NCI-H2196 treated with DMSO at 0.1 percent for 48 hours (cell line): ENCODE results near the gene CPLX3.

ENCODE experiments used
- DNase-seq: peaks from one replicate; lab custom pipeline; 2025; ENCODE audit not compliant: unreplicated experiment; lab: John Stamatoyannopoulos, UW

CPLX3 gene

DNA sequence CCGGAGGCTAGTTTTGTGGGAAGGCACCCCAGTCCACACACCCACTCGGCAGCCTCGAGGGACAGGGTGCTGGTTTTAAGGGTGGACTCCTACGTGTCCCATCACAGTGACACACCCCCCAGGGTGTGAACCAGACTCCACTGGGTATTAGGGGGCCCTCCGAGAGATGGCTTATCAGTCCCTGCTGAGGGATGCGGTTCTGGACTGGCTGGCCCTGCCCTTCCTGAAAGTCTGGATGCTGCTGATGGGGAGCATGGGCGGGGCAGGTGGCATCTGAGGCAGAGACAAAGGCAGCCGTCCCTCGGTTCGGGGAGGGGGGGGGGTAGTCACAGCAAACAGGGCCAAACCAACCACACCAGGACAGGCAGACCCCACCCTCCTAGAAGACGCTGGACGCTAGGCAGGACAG is 17.5 kb downstream of the CPLX3 start:
- DNase-seq = no peak

DNA sequence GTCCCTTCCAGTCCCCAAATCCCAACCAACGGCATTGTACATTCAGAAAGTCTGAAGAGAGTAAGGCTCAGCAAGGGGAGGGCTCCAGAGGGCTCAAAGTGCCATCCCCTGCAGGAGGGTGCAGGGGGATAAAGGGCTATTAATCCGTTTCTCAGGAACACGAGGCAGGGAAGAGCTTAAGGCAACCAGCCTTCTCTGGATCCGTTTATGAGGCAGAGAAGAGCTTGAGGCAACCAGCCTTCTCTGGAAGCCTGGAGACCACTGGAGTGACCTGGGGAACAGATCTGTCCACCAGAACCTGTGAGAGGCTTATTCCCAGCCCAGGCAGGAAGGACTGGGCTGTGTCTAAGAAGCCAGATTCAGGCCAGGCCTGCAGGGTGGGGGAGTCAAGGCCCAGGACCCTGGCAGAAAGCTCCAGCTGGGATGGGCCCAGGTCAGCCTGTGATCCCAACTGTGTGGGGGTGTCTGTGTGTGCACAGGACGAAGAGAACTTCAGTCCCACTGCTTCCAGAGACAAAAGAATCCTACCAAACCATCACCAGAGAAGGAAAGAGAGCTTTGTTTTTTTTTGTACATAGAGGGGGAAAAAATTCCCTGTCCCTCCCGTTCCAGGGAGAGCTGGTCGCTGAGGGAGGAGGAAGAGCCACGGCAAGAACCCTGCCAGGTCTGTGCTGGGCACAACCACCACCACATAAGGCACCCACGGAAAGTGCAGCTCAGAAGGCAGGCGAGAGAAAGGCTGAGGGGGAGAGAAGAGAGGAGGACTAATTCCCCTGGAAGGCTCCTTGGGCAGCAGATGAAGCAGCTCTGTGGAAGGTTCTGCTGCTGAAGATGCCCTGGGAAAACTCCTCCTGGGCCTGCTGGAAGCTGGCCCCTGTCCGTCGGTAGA is 18.1 kb downstream of the CPLX3 start:
- DNase-seq = no peak

DNA sequence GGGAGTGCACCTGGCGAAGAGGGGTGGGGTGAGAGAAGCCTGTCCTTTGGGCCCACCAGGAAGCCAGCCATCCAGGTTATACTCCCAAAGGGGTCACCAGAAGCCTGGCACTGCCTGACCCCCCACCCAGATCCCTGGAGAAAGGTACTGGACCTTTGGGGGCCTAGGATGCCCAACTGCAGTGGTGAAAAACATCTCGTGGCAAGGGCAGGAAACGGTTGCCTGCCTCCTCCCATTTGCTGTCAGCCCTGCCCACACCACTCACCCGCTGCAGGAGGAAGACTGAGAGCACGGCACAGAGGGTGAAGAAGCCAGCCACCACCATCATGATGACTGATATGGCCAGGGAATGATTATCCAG is 18.8 kb downstream of the CPLX3 start:
- no peak for DNase-seq

DNA sequence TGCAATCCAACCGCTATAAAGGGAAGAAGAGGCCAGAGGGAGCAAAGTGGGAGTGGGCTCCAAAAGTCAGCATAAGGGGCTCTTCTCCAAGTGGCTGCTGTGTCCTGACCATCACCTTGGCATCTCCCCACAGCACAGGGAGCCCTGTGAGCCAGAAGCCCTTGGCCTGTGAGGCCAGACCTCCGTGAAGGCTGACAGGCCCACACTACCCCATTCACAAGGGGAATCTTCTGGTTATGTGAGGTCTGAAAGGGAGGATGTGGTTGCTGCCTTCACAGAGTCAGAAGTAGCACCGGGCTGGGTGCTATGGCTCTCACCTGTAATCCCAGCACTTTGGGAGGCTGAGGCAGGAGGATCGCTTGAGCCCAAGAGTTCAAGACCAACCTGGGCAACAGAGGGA is 19.2 kb downstream of the CPLX3 start:
- DNase-seq = no peak

DNA sequence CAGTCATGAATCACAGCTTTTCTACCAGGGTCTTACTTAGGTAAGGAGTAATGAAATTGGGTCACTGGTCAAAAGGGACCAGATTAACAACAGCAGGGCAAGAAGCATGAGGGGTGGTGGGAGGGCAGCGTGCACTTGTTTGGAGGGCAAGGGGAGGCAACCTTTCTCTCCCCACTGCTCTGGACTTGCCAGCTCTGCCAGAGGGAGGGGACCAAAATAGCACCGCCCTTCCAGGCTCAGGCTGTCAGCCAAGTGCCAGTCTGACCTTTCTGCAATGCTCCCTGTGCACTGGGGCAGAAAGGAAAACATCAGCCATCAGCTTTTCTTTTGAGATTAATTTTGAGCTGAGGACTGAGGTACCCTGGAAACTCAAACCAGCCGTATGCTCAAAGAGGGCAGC is 21.0 kb downstream of the CPLX3 start:
- no peak for DNase-seq

DNA sequence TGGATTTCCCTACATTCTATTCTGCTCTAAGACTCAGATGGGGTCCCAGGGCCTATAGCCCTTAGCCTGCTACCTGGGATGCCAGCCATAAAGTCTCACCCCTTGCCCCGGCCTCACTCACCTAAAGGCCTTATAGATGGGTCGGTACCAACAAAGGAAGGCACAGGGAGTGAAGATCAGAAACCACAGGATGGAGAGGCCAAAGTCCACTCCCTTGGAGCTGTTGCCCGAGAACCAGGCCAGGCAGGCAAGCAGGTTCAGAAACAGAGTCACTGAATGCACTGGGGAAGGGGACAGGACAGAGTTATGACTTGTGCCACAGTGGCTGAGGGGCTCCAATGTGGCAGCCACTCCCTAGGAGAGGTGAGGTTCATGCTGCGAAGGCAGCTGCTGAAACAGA is 24.0 kb downstream of the CPLX3 start:
- DNase-seq = no peak

DNA sequence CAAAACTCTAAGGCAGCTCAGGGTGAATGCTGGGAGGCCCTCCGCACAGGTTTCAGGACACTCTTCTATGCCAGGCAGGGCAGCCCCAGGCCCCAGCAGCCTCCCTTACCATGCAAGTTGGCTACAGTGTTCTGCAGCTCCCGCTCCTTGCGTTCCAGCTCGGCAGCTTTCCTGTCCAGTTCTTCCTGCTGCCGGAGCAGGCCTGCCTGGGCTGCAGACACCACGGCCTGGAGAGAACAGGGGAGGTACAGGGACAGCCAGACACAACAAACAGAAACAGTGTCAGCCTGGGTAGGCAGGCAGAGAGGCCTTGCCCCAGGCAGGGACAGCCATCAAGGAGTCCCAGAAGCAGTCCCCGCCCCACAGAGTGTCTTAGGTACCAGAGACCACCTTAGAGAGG is 25.5 kb downstream of the CPLX3 start:
- DNase-seq = no peak

DNA sequence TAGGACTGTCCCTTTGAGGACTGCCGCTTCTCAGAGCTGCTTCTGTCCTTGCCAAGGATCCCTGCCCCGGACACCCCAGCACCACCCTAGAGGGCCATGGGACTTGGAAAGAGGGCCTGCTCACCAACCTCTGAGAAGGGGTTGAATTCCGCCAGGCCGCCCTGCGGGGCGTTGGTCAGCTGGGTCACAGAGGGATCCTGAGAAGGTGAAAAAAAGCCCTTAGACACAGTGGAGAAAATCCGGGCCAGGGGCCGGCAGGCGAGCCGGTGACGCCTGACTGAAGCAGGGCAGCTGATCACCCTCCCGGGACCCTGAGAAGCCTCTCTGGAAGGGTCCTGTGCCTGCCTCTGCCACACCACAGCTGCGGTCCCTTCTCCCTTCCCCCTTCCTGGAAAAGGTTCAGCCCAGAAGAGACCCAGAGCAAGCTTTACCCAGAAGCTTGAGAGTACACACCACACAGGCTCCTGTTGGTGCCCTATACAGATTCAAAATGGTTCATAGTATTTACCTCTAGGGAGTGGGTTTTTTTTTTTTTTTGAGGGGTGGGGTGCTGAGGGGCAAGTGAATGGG is 28.1 kb downstream of the CPLX3 start:
- DNase-seq = no peak

DNA sequence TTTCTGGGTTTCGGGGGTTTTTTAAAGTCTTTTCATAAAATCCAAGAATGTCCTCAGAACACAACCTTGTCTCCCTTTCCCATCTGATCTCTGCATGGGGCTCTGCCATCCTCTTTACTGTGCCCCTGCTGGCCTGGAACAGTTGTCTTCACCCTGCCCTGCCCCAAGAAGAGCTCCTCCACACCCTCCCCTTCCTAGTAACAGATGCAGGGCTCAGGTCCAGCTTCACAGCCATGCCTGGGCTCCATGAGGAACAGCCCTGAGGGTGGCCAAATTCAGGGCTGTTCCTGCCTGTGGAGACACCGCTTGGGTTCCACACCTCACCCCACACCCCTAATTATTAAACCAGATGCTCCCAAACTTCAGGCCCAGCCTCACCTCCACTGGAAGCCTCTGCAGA is 29.4 kb downstream of the CPLX3 start:
- DNase-seq = no peak

DNA sequence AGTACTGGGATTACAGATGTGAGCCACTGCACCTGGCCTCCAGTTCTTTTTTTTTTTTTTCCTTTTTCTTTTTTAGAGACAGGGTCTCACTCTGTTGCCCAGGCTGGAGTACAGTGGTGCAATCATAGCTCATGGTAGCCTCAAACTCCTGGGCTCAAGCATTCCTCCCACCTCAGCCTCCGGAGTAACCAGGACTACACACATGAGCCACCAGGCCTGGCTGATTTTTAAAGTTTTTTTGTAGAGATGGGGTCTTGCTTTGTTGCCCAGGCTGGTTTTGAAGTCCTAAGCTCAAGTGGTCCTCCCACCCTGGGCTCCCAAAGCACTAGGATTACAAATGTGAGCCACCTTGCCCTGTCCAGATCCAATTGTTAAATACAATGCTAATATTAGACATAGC is 30.1 kb downstream of the CPLX3 start:
- no peak for DNase-seq

DNA sequence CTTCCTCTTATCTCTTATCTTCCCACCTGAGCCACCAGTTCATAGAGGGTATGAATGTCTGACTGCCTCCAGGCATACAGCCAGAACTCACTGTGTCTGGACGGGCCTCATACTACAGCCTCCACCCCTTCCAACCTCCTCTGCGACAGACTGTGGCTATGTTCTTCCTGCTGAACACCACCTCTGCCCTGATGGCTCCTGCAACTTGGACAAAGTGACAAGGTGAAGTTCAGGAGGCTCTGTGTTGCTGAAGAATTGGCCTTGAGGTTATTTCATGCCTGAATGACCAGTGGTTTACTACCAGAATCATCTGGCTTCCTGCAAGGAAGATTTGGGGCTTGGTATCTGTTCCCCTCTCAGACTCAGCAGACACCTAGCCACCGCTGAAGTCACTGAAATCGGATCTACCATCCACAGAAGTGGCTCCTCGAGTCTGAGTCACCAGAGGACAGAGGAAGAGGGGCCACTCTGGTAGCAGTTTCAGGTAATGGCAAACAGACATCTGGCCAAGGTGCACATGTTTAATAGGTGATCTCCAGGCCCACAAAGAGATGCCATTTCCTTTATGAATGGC is 30.7 kb downstream of the CPLX3 start:
- DNase-seq = peak; percentile 33

DNA sequence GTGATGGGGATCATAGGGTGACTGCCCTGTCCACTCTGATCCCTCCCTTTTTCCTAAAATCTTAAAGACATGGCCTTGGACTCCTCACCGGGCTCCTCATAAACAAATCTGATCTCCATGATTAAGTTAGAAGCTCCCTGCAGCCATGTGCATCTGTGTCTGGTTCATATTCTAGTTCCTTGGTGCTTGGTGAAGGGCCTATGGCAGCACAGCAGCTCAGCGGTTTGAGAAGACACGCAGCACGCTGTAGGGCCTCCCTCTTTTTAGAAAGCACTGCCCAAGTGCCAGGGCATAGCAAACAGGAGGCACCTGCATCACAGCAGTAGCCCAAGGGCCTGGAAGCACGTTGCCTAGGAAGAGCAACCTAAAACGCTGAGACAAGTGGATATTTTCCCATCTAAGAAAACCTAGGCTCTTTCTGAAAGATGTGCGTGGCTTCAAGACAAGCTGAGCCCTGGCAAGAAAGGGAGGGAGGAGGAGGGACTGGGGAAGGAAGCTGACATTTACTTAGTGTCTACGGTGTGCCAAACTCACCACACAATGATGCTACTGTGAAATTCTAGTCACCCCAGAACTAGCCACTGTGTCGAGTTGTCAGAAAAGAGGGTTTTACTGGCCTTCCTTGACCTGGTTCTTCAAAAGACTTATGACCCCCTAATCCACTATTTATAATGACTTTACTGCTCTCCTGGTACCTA is 31.4 kb downstream of the CPLX3 start:
- no peak for DNase-seq

DNA sequence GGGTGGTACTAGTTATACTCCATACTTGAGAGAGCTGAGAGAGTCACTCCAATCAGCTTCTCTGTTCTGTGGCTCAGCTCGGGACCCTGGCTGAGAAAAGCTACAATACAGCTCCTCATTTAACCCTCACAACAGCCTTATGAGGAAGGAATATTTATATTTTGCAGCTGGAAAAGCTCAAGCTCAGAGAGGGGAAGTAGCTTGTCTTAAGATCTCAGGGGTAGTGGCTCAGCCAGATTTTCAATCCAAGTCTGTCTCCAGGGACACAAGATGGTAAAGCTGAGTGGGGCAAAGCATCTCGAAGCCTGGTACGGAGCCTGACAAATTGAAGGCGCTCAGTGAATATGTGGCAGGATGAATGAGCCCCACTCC is 31.9 kb downstream of the CPLX3 start:
- no peak for DNase-seq

DNA sequence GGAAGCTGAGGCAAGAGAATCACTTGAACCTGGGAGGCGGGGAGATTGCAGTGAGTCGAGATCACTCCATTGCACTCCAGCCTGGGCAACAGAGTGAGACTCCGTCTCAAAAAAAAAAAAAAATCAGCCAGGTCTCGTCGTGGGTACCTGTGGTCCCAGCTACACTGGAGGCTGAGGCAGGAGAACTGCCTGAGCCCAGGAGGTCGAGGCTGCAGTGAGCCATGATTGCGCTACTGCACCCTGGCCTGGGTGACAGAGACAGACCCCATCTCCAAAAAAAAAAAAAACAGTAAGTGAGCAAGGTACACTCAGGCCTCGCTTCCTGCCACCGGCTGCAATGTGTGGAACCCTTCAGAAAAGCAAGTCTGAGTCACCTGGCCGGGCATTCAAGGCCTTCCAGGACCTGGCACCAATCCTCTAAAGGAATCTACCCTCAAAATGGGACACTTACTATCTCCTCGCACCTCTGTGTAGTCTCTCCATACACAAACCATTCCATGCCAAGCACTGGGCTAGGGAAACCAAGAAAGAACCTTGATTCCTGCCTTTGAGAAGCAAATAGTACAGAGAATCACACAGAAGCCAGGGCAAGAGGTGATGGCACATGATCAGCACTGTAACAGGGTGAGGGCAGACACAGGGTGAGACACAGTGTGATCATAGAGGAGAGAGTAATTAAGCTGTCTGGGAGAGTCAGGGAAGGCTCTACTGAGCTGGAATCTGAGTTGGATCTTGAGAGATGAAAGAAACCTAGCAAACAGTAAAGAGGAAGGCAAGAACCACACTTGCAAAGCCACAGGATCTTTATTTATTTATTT is 37.0 kb downstream of the CPLX3 start:
- DNase-seq = no peak

DNA sequence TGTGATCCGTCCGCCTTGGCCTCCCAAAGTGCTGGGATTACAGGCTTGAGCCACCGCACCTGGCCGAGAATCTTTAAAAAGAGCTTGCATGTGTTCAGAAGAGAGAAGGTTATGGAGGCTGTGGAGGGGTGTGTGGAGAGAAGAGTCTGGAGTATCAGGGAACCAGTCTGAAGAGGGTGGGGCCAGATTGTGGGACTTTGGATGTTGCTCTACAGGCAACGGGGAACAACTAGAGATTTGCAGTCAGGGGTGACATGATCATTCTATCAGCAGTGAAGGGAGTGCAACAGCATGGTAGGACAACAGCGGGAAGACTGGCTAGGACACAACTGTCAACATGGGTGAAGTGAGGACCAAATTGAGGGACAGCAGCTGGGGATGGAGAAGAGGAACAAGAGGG is 37.9 kb downstream of the CPLX3 start:
- no peak for DNase-seq

DNA sequence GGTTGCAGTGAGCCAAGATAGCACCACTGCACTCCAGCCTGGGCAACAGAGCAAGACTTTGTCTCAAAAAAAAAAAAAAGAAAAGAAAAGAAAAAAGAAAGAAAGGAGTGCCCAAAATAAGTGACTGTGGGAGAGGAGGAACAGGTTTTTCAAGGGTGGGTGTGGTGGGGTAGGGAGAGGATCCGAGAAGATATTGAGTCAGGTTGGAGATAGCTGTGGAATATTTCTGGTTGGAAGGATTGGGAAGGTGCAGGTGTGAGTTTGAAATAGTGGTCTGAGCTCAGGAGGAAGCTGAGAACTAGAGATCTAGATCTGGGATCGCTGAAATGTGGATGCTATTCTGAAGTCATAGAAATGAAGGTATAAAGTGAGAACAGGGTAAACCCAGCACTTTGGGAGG is 38.9 kb downstream of the CPLX3 start:
- DNase-seq = no peak

DNA sequence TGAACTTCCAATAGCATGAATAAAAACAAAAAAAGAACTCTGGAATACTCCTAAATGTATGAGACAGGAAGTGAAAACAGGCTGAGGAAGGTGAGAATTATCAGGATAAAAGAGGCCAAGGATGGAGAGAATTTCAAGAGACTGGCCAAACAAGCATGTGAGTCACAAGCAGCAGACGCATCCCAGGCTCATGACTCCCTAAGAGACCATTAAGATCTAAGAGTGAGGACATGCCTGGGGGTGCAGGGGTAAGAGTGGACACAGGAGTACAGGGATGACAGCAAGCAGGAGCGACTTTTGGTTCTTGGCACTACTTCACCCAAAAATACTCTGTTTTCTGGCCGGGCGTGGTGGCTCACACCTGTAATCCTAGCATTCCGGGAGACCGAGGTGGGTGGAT is 39.7 kb downstream of the CPLX3 start:
- DNase-seq = no peak

DNA sequence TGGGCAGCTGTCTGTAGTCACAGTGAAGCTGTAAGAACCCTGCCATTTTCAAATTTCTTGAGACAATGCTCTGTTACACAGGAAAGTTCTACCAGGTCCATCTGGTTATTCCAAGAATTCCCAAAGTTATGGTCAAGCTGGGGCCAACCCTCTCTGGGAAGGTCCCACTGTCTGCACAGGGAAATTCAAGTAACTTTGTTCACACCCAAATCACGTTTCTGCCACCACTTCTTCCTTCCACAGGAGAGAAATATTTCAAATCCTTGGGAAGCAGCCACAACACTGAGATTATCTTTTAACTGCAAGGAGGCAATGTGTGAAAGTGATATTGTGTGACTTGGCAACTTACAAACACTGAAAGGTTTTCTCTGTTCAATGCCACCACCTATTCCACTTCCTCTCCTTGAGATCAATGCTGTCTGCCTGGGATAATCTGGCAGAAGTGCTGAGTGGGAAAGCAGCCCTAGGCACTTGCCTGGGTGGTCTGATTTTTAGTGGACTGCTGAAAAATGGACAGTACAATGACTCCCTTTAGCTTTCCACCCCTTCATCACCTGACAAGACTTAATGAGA is 41.1 kb downstream of the CPLX3 start:
- no peak for DNase-seq

DNA sequence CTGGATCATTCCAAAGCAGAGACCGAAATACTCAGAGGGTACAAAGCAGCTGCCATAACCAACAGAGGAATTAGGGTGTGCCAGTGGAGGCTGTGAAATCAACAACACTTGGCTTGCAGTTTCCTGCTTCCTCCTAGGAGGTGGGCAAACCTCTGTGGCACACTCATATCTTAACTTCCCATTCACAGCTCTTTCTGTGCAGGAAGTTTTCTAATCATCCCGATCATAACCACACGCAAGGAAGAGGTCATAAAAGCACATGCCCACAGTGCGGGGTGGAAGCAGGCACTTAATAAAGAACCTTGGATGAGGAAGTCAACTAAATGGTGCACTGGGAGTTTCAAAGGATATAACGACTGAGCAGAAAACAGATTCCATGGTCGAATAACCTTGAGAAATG is 41.6 kb downstream of the CPLX3 start:
- DNase-seq = no peak

DNA sequence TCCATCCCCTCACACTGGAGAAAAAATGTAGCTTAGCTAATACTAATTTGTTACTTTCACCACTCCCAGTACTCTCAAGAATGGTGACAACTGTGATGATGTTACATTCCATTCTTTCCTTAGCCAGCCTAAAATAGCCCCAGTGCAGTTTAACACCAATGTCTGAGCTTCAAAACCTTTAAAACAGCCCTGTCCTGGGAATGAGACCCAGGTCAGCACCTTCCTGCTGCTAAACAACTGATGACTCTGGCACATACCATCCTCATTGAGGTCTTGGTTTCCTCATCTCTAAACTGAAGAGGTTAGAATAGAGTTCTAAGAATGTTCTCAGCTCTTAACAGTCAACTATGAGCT is 42.9 kb downstream of the CPLX3 start:
- DNase-seq = no peak
